Measurements from ENCODE around the gene XRN1. TPM values are rescaled to one million over a fixed set of nuclear protein-coding genes. Genes with fewer than 3 reads are reported as not detected.
A peak's percentile ranks its signal among the peaks of the same experiment; 100 is the strongest.
"Not testable (repeated sequence)": the region's sequence is repeated elsewhere in the genome, so short reads cannot be mapped to it uniquely, and the experiment has no call there.

XRN1 gene
- polyA plus RNA-seq, 12 donors, result 17.2 to 30.3 (median 23.6) TPM; not detected in 1

DNA sequence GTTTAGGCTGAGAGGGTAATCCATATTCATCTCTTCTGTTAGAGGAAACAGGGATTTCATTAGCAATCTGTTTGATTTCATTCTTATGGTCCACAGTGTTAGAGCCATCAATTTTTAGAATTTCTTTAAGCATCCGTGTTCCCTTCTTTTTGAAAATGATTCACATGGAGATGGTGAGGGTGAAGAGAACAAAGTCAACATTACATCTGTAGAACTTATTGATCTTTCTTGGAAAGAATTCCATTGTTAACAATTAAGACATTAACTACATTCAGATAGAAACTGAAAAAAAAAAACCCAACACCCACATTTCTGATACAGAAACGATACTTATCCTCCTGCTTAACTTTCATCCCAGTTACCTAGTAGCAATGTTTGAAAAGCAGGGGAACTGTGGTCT, 115.4 kb downstream of the XRN1 start:
- DNase-seq, result no peak

- DNase-seq, result not testable (repeated sequence)
Measured at GRCh38 chr3:142324275-142324953, 123.4 kb downstream of the XRN1 start.

DNA sequence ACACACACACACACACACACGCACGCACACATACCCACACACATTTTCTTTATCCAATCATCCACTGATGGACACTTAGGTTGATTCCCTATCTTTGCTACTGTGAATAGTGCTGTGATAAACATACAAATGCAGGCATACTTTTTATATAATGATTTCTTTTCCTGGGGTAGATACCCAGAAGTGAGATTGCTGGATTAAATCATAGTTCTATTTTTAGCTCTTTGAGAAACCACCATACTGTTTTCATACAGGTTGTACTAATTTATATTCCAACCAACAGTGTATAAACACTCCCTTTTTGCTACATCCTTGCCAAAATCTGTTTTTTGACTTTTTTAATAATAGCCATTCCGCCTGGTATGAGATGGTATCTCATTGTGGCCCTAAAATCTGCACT, 127.9 kb downstream of the XRN1 start:
- DNase-seq, result no peak

- DNase-seq, result no peak
Measured at GRCh38 chr3:142319094-142319493, 128.7 kb downstream of the XRN1 start.

DNA sequence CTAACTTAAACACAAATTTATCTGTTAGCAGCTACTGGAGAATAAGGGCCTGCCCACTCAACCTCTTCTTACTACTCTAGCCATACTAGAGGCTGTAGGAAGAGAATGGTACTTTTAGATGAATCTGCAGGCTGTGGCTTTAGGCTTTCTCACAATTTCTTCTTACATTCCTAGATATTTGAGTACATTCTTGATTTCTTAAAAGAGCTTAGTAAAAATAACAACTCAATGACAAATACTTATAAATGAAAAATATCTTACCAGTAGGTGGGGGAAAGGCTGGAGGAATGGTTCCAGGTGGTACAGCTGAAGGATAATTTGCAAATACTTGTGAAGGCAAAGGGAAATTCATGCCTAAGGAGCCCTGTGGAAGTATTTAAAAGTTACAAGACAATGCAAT, 129.5 kb downstream of the XRN1 start:
- no peak for DNase-seq

GRCh38 chr3:142315978-142316388, 131.9 kb downstream of the XRN1 start:
- not testable (repeated sequence) for DNase-seq

- no peak for DNase-seq
Measured at GRCh38 chr3:142315083-142315482, 132.8 kb downstream of the XRN1 start.

DNA sequence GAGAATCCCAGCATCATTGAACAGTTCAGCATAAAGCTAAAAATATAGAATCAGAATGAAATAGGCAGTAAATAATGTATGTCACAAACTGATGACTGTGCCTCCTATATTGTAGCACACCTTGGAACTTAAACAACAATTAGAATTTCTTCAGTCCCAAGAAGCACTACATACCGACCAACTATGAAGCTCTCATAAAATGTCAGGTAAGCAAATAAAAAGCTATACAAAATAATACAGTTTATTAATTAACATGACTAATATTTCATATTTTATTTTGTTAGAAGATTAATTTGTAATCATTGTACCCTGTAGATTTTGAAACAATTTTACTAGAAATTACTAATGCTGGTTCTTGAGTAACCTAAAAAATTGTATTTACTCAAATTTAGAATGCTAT, 137.4 kb downstream of the XRN1 start:
- DNase-seq, result no peak

DNA sequence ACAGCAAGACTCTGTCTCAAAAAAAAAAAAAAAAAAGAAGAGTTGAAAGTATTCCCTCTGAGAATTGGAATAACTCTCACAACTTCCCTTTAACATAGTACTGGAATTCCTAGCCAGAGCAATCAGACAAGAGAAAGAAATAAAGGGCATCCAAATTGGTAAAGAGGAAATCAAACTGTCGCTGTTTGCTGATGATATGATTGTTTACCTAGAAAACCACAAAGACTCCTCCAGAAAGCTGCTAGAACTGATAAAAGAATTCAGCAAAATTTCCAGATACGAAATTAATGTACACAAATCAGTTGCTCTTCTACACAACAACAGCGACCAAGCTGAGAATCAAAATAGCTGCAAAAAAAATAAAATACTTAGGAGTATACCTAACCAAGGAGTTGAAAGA, 145.0 kb downstream of the XRN1 start:
- not testable (repeated sequence) for DNase-seq

DNA sequence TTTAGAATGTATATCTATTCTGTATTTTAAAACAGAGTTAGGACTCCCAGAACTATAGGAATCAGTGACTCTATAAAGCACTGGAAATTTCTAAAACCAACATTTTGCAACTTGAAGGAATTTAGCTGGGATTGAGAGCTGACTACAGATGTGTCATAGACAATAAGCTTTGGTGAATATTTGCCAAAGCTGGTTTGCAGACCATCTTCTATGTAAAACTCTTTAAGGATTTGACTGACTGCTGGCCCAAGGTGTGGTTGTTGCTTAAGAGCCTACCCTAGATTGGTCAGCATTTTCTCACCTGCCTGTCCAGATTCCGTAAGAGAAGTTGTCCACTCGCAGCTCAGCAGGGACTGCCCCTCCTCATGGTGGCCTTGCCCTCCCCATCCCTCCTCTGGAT, 149.2 kb downstream of the XRN1 start:
- DNase-seq, result no peak

- DNase-seq, result no peak
Measured at GRCh38 chr3:142296507-142296906, 151.3 kb downstream of the XRN1 start.

DNA sequence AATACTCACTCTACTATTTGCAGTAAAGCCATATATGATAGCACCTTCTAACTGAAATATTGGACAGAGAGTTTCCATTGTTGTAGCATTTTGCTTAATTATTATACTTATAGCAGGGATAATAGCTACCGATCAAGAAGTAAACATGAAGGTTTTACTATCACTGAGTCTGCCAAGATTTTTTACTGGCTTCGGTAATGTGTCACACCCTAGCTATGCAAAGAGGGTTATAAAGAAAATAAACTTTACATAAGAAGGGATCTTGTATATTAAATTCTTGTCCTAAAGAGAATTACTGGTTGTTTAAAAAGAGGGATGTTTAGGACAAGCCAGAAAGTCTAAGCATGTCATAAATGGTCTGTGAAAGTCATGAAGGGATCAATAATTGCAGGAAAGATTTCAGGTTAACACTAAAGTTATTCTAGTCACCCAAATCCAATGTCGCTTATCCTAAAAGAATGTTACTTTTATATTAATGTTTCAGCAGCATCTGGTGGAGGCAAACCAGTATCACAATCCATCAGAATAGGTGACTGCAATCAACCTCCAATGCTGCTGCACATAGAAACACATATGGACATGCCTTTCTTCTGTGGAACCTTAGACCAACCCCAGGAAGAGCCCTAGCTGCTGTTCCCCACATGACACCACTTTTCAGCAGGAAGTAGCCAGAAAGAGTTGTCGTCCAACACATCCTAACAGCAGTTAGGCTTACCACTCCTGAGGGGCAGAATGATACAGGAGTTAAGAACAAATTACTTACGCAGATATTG, 159.8 kb downstream of the XRN1 start:
- no peak for DNase-seq

- DNase-seq, result no peak
Measured at GRCh38 chr3:142285083-142285517, 162.7 kb downstream of the XRN1 start.

DNA sequence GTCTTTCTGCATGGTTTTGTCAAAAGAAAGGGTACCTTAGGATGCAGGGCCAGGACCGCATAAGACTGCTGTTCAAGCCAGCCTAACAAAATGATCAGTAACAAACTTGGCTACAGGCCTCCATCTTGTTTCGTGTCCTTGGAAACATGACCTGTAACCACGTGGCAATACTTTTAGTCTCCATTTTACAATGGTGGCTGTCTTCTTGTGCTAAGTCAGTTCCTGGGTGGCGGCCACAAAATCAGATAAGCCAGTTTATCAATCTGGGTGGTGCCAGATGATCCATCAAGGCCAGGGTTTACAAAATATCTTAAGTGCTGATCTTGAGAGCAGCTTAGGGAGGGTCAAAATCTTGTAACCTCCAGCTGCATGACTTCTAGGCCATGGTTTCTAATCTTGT, 165.3 kb downstream of the XRN1 start:
- DNase-seq, result no peak

DNA sequence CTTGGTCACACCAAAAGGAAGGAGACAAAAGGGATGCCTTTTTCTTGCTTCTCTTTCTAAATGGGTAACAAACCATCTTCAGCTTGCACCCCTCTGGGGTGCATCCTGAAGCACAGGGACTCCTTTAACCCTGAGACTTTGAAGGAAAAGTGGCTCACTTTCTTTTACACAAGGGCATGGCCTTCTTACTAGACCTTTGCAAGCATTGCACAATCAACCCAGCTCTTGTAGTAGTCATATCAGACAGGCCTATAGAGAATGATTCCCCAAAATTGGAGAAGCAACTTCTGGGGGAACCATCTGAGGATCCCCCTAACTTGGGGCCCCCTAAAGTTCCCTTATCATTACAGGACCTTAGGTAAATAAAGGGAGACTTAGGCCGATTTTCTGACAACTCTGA, 166.4 kb downstream of the XRN1 start:
- no peak for DNase-seq

GRCh38 chr3:142279965-142280590, 167.8 kb downstream of the XRN1 start:
- DNase-seq, result peak; percentile 60

GRCh38 chr3:142278451-142278850, 169.4 kb downstream of the XRN1 start:
- no peak for DNase-seq

GRCh38 chr3:142276781-142277180, 171.1 kb downstream of the XRN1 start:
- no peak for DNase-seq

DNA sequence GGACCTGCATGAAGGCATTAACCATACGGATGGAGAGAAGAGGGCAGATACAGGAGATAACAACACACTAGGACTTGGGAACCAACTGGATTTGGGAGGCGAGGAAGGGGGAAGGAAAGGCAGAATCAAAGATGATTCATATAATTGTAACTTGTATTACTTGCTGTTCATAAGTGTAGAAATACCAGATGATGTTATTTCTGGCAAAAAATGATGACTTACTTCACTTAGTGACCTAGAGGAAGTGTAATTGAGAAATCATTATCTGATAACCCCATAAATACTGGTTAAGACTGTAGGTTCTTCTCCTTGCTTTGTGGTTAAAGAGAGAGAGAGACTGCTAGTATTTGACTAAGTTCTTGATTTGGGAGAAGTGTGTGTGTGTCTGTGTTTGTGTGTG, 172.0 kb downstream of the XRN1 start:
- DNase-seq, result no peak

GRCh38 chr3:142274908-142275307, 172.9 kb downstream of the XRN1 start:
- DNase-seq, result no peak

GRCh38 chr3:142273501-142273900, 174.3 kb downstream of the XRN1 start:
- no peak for DNase-seq

DNA sequence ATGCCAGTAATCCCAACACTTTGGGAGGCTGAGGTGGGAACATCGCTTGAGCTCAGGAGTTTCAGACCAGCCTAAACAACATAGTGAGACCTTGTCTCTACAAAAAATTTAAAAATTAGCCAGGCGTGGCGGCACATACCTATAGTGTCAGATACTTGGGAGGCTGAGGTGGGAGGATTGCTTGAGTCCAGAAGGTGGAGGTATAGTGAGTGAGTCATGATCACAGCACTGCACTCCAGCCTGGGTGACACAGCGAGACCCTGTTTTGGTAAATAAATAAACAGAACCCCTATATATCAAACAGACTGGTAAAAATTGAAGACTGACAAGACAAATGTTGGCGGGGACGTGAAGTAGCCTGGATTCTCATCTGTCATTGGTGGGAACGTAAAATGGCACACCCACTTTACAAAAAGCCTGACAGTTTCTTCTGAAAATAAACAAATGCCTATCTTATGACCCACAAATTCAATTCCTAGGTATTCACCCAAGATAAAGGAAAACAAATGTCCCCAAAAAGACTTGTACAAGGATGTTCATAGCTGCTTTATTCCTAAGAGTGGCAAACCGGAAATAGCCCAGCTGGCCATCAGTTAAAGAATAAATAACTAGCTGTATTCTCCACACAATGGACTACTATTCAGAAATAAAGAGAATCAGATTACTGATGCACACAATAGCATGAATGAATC, 175.5 kb downstream of the XRN1 start:
- DNase-seq, result no peak

All from muscle of arm (tissue), 12 donors.